PC-9 (cell line): ENCODE measurements around the gene KCNQ5. TPM values are rescaled to one million over a fixed set of nuclear protein-coding genes. Genes with fewer than 3 reads are reported as not detected.

Source experiments
- BruUV-seq: library from RNA; stranded (reverse); fragments of 400-500 nt; replicated peaks from 2 replicates; lab custom pipeline; 2021; lab: Mats Ljungman, UMichigan
- CTCF ChIA-PET: fragments of 300-600 bp; sonication (Branson Sonifier 250); formaldehyde crosslinking; loops from one replicate; lab custom pipeline; 2022; ENCODE audit warnings: antibody characterized with exemption; lab: Charles Lee
- POLR2A ChIA-PET: fragments of 300-600 bp; sonication (Branson Sonifier 250); formaldehyde crosslinking; loops from one replicate; lab custom pipeline; 2022; ENCODE audit warnings: antibody characterized with exemption; ENCODE audit not compliant: unreplicated experiment; lab: Charles Lee
- DNase-seq, 2 experiments: peaks; one replicate each; pipeline versions ENCODE4 v3.0.0 to v3.0.0-alpha.2; 2015 to 2022; ENCODE audit warnings: mixed read lengths in 1 of 2
- H2AFZ ChIP-seq: fragments of 200-600 bp; sonication (generic); 2 replicates; pipeline ENCODE4 v1.8.1; 2017; ENCODE audit warnings: antibody characterized with exemption
- H3F3A ChIP-seq: fragments of 200-600 bp; sonication (generic); 2 replicates; pipeline ENCODE4 v1.8.1; 2017; ENCODE audit warnings: antibody characterized with exemption, mild to moderate bottlenecking, low read depth; ENCODE audit not compliant: insufficient read depth
- H3K27ac ChIP-seq: fragments of 200-600 bp; sonication (generic); 2 replicates; pipeline ENCODE4 v1.6.1; 2016; ENCODE audit warnings: mixed run types
- H3K27me3 ChIP-seq: fragments of 200-600 bp; sonication (generic); 2 replicates; pipeline ENCODE4 v1.6.1; 2016; ENCODE audit warnings: low read depth, mixed run types; ENCODE audit not compliant: insufficient read depth
- H3K36me3 ChIP-seq: fragments of 200-600 bp; sonication (generic); 2 replicates; pipeline ENCODE4 v1.6.1; 2016; ENCODE audit warnings: low read depth, mixed run types
- H3K4me1 ChIP-seq: fragments of 200-600 bp; sonication (generic); replicated peaks from 2 replicates; pipeline ENCODE4 v1.6.1; 2016; ENCODE audit warnings: mixed run types; ENCODE audit not compliant: insufficient read depth
- H3K4me2 ChIP-seq: fragments of 200-600 bp; sonication (generic); 2 replicates; pipeline ENCODE4 v1.6.1; 2017; ENCODE audit warnings: mixed run types
- H3K4me3 ChIP-seq: fragments of 200-600 bp; sonication (generic); 2 replicates; pipeline ENCODE4 v1.6.1; 2016; ENCODE audit warnings: mixed run types
- H3K79me2 ChIP-seq: fragments of 200-600 bp; sonication (generic); 2 replicates; pipeline ENCODE4 v1.6.1; 2017; ENCODE audit warnings: low read depth, mixed run types
- H3K9me2 ChIP-seq: fragments of 200-600 bp; sonication (generic); 2 replicates; pipeline ENCODE4 v1.8.1; 2017; ENCODE audit warnings: mild to moderate bottlenecking; ENCODE audit not compliant: insufficient read depth
- H3K9me3 ChIP-seq: fragments of 200-600 bp; sonication (generic); 2 replicates; pipeline ENCODE4 v1.8.1; 2016; ENCODE audit warnings: low read depth; ENCODE audit not compliant: insufficient read depth
- H4K20me1 ChIP-seq: fragments of 200-600 bp; sonication (generic); 2 replicates; pipeline ENCODE4 v1.8.1; 2017; ENCODE audit not compliant: insufficient read depth
- CTCF ChIP-seq: fragments of 200-600 bp; sonication (generic); conservative IDR thresholded peaks from 2 replicates; pipeline ENCODE4 v1.6.1; 2017; ENCODE audit warnings: mixed run types, antibody characterized with exemption, mild to moderate bottlenecking, moderate library complexity
- EZH2 ChIP-seq: fragments of 200-600 bp; sonication (generic); IDR thresholded peaks from 2 replicates; pipeline ENCODE4 v1.8.0; 2017; ENCODE audit warnings: antibody characterized with exemption, low read depth
- intact Hi-C: fragments of 100-400 bp; cut with micrococcal nuclease; formaldehyde crosslinking; loops from one replicate; pipeline ENCODE4 v1.10.0; 2022; ENCODE audit not compliant: unreplicated experiment
- total RNA-seq: library from RNA; stranded (reverse); gene quantifications from 2 replicates; pipeline ENCODE4 v1.2.3, GENCODE V29; 2021

Gene KCNQ5
- total RNA-seq, 1 experiment from 2014 or later = 0.20 TPM

- H3K9me2 ChIP-seq = no peaks in the 10 kb centered on the region
- H3K79me2 ChIP-seq = no peaks in the 10 kb centered on the region
- H3K27ac ChIP-seq = no peak overlapping the region
- BruUV-seq = no TSS peak
- TF ChIP-seq EZH2 = no peak
- TF ChIP-seq CTCF = no peak
- no peak overlapping the region for H3K4me2 ChIP-seq
- no peaks in the 10 kb centered on the region for H3F3A ChIP-seq
- H3K27me3 ChIP-seq = no peaks in the 10 kb centered on the region
- H3K4me1 ChIP-seq = no peaks in the 10 kb centered on the region
- DNase-seq = no peak
- H3K36me3 ChIP-seq = no peaks in the 10 kb centered on the region
- H3K4me3 ChIP-seq = no peak overlapping the region
- H4K20me1 ChIP-seq = no peaks in the 10 kb centered on the region
- H2AFZ ChIP-seq = no peak overlapping the region
- ChIA-PET POLR2A (interaction anchor here (1.0 kb wide), 1 partner anchor 11 kb away, joined by 5 read pairs; no protein-coding TSS in a partner anchor), CTCF (no interaction called here)
- no peaks in the 10 kb centered on the region for H3K9me3 ChIP-seq
- intact Hi-C loops = no loop called here
Observed at GRCh38 chr6:72832271-72832670, 210.4 kb downstream of the KCNQ5 start.

- no peaks in the 10 kb centered on the region for H3K9me2 ChIP-seq
- ChIA-PET POLR2A (no interaction called here), CTCF (no interaction called here)
- H3K4me1 ChIP-seq = no peaks in the 10 kb centered on the region
- no peaks in the 10 kb centered on the region for H4K20me1 ChIP-seq
- intact Hi-C loops = no loop called here
- H3K9me3 ChIP-seq = no peaks in the 10 kb centered on the region
- TF ChIP-seq EZH2 (no peak), CTCF (no peak)
- H3K36me3 ChIP-seq = no peaks in the 10 kb centered on the region
- no peaks in the 10 kb centered on the region for H3K79me2 ChIP-seq
- no peak overlapping the region for H3K27ac ChIP-seq
- BruUV-seq = no TSS peak
- H3K4me2 ChIP-seq = no peak overlapping the region
- DNase-seq = no peak
- no peak overlapping the region for H3K4me3 ChIP-seq
- H2AFZ ChIP-seq = no peak overlapping the region
- H3K27me3 ChIP-seq = no peaks in the 10 kb centered on the region
- H3F3A ChIP-seq = no peaks in the 10 kb centered on the region
Observed at GRCh38 chr6:72835749-72836148, 213.9 kb downstream of the KCNQ5 start.

GRCh38 chr6:72836971-72837370 is 215.1 kb downstream of the KCNQ5 start:
- no peaks in the 10 kb centered on the region for H3K79me2 ChIP-seq
- H3K27ac ChIP-seq = no peak overlapping the region
- H3K4me3 ChIP-seq = no peak overlapping the region
- POLR2A ChIA-PET = no interaction called here
- intact Hi-C loops = no loop called here
- H3K4me2 ChIP-seq = no peak overlapping the region
- H3K9me2 ChIP-seq = no peaks in the 10 kb centered on the region
- no peak overlapping the region for H2AFZ ChIP-seq
- DNase-seq = no peak
- H3K9me3 ChIP-seq = no peaks in the 10 kb centered on the region
- no peaks in the 10 kb centered on the region for H3K36me3 ChIP-seq
- H3K4me1 ChIP-seq = no peaks in the 10 kb centered on the region
- CTCF ChIA-PET = no interaction called here
- TF ChIP-seq EZH2 (no peak), CTCF (no peak)
- no peaks in the 10 kb centered on the region for H3K27me3 ChIP-seq
- BruUV-seq = no TSS peak
- H3F3A ChIP-seq = no peaks in the 10 kb centered on the region
- H4K20me1 ChIP-seq = no peaks in the 10 kb centered on the region
